Hypothalamus (tissue), 51 donors: ENCODE measurements around the gene IQSEC1.
A peak's percentile ranks its signal among the peaks of the same experiment; 100 is the strongest.

Source experiments
- DNase-seq, 51 donors: peaks; one replicate each; lab custom pipeline; 2025; lab: John Stamatoyannopoulos, UW

The IQSEC1 gene

DNA sequence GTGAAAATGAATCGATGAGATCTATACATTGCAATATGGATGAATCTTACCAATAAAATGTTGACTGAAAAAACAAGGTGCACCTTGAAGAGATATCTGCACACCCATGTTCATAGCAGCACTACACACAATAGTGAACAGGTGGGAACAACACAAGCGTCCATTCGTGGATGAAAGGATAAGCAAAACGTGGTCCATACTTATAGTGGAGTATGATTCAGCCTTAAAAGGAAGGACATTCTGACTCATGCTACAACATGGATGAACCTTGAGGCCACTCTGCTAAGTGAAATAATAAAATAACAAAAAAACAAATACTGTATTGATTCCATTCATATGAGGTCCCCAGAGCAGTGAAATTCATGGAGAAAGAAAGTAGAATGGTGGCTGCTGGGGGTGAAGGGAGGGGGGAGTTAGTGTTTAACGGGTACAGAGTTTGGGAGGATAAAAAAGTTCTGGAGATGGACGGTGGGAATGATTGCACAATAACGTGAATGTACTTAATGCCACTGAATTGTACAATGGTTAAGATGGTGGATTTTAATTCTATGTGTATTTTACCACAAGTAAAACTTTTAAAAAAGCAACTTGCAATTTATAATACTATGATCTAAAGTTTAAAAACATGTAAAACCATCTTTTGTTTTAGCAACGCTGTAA is 35.6 kb downstream of the IQSEC1 start:
- no peak for DNase-seq

DNA sequence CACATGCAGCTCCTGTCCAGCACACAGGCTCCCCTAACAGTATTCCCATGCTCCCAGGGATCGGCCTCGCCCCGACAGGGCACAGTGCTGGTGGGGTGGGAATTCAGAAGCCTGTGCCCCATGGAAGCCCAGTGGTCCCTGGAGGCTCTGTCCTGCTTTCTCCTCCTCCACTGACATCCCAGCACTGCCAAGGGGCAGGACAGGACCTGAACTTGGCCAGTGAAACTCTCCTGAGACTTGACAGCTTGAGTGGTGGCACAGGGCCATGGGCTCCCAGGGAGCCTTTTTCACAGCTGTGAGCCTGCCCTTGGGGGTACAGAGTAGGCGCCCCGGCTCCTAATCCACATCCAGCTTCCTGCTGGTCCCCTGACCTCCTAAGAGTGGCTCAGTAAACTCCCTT is 38.4 kb downstream of the IQSEC1 start:
- DNase-seq, result no peak

DNA sequence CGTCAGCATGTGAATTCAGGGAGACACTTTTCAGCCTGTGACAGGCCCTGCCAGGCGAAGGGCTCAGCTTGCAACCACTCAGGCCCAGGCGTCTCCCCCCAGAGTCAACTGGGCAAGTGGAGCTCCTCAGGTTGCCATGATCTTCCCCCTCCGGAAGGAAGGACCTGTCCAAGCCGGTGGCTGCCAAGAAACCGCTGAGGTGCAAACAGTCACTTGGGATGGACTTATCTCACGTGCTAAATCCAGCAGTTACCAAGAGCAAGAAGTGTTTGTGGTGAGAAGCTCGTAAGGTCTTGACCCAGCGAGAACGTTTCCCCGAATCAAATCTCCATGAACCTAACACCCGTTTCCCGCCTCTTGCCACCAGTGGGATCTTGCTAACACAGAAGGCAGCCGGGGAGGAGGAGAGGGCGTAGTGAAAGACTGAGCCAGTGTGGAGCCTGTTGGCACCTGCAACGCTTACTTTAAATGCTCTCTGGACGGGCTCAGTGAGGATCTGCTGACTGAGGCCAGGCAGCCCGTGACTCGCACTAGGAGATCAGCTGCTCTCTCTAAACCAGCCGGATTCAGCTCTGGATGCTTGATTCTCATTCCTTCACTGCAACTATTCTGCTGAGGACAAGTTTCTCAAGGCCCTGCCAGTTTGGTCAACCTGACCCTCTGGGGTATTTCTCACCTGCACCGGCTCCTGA is 39.0 kb downstream of the IQSEC1 start:
- DNase-seq, result peak in 1 of 51 donors; percentile 35

DNA sequence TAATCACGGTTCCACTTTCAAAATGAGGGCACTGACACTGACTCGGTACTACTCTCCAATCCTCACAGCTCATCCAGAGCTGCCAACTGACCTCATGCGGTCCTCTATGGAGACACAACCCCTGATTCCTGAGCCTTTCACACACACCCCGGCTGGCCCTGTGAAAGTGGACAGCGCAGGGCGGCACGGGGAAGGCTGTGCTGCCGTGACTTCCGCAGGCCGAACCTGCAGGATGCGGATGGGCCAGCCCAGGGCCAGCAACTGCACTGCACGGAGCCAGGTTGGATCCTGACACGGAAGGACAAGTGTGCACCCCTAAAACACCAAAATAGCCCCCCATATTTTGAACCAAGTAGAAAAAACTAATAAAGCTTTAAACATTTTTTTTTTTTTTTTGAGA is 41.0 kb downstream of the IQSEC1 start:
- DNase-seq, result no peak

DNA sequence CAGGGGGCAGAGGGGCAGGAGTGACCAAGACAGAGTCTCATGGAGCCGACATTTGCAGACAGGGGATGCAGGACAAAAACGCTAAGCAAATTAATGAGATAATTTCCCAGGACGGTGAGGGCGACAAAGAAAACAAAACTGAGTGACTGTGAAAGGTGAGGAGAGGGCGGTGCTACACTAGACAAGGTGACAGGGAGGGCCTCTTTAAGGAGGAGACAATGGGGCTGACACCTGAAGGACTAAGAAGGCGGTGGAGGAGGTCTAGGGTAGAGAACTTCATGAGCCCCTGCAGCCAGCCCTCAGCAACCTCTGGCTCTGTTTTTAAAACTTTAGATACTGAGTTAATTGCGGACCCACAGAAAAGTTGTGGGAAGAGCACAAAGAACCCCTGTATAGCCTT is 41.6 kb downstream of the IQSEC1 start:
- no peak for DNase-seq

DNA sequence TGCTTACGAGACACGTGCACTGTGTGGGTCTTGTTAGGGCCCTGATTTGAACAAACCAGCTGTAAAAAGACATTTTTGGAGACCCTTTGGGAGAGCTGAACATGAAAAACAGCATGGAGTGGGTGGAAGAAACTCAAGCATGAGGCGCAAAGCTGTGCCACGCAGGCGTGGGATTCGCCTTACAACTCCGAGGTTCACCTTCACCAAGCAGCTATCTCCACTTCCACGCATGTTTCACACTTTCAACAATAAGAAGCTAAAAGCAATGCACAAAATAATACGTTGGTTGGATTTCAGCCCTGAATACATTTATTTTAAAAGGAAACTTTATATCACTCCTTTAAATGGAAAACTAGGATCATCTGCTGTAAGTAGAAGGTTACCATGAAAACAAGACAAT is 42.5 kb downstream of the IQSEC1 start:
- DNase-seq, result peak in 1 of 51 donors; percentile 12

DNA sequence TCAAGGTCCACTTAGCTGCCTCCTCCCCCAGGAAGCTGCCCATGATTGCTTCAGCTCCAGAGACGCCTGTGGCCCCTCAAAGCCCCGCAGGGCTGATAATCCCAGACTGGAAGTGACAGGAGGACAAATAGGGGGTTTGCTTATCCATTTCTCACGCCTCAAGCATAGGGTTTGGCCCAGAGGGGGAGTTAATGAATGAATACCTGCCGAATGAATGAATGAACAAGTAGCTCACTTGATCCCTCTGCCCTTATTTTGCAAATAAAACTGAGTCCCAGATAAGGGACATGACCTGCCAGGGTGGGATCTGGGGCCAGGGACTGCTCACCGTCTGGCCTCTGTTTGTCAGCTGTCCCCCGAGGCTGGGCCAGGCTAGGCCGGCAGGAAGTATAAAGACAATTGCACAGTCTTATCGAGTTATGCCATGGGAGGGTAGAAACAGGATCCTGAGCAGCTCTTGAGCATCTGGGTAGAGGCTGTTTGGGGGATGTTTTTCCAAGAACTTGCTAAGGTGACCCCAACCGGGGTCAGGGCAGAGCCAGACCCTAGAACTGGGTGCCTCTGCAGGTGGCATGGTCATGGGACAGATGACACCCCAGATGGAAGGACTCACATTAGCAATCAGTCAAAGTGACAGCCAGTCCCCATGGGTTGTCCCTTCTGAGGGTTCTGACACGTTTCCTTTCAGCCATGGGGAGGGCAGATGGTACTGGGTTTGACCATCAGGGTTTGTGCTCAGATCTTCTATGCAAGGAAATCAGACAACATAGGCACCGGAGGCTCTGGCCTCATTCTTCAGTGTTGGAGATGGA is 45.0 kb downstream of the IQSEC1 start:
- DNase-seq, result no peak

DNA sequence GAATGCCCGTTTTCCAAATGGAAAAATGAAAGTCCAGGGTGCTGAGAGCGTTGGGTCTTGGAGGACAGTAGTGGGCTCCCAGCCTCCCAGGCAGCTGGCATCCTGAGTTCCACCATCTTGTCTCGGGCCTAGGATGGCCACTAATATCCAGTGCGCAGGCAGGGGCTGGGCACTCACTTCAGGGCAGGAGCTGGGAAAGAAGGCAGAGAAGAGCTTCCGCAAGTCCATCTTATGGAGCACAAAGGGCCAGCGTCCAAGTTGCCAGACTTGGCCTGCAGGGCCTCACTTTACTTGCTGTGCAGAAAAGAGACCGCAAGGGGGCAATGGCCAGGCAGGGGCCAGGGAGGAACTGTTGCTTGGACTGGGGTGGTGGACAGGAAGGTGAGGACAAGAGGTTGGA is 46.1 kb downstream of the IQSEC1 start:
- DNase-seq, result no peak

DNA sequence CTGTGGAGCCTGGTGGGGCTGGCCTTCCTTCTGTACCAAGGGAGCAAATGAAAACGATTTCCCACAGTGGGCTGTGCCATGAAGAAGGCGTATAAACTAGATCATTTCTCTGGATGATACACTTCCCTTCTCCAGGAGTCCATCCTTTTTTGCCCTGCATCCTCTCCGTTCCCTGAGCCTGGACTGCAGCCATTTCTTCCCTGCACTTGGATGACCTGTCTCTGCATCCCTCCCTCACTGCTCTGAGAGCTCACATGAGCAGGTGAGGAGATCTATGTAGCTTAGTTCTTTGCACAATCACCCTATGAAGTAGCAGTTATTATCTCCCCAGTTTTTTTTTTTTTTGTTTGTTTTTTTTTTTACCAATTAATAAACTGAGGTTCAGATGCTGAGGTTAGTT is 46.7 kb downstream of the IQSEC1 start:
- DNase-seq, result no peak

DNA sequence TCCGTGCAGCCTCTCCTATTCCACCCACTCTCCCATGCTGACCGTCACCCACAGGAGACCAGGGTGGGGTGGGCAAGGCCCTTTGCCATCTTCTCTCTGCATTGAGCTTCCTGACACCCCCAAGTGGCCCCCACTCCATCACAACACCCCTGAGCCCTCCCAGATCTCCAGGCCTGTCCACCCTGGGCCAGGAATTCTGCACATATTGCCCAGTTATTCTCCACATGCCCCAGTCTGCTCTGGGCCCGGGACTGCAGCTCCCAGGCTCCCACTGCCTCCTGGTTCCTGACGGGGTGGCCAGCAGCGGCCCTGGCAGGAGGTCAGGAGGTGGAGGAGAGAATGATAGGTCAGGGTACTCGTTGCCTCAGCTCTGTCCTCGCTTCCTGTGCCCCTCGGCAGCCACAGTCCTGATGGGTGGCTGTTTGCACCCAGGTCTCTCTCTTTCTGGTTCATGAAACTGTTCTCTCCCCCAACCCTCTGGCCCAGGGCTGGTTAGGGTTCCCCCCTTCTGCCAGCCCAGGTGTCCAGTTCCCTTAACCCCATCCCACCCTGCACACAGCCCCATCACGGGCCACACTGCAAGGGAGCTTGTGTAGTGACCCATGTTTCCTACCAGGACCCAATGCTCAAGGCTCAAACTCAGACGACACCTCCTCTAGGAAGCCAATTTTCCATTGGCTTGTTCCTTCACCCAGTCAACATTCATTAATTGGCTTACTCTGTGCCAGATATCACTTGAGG is 47.3 kb downstream of the IQSEC1 start:
- DNase-seq, result no peak

DNA sequence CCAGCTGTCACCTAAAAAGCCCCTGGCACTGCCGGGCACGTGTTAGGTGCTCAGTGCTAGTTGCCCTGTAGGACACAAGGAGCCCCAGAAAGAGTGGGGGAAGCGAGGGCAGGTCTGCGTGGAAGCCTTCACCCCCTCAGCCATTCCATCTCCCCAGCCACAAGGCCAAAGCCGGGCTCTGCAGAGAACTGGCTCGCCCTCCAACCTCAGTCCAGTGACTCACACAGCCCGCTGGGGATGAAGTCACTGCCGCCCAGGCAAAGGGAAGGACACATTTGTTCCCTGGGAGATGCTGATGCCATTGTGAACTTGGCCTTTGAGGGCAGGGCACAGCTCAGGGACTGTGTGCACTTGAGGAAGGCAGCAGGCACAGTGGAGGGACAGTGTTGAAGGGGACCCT is 48.1 kb downstream of the IQSEC1 start:
- peak in 23 of 51 donors; percentile 17 to 73 (median 47) for DNase-seq

DNA sequence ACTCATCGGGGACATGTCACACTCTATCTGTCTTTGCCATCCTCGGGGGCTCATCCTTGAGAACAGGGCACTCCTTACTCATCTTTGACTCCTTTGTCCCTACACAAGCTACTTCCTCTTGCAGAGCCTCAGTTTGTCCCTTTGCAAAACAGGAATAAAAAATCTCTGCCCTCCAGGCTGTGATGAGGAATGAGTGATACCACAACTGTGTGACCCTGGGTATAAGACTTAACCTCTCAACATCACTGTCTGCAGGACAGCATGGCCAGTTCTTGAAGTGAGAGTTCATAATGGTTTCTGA is 48.5 kb downstream of the IQSEC1 start:
- no peak for DNase-seq

DNA sequence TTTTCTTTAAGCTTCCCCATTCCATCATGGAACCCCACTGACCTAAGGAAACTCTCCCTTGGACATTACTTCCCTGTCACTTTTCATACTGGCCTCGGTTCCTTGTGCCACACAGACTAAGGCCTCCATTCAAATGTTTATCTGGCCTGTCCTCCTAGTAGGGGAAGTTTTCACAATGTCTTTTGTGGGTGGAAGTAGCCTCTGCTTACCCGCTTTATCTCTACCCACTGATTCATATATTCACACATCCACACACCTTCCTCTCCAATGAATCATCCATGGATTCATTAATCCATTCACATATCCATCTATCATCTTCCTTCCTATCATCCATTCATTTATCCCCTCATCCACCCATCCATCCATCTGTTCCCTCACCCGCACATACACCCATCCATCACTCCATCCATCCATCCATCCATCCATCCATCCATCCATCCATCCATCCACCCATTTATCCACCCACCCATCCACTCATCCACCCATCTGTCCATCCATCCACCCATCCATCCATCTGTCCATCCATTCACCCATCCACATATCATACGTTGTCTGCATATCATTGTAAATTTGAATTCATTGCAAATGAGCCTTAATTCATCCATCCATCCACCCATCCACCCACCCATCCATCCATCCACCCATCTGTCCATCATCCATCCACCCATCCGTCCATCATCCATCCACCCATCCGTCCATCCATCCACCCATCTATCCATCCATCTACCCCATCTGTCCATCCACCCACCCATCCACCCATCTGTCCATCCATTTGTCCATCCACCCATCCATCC is 49.1 kb downstream of the IQSEC1 start:
- no peak for DNase-seq

DNA sequence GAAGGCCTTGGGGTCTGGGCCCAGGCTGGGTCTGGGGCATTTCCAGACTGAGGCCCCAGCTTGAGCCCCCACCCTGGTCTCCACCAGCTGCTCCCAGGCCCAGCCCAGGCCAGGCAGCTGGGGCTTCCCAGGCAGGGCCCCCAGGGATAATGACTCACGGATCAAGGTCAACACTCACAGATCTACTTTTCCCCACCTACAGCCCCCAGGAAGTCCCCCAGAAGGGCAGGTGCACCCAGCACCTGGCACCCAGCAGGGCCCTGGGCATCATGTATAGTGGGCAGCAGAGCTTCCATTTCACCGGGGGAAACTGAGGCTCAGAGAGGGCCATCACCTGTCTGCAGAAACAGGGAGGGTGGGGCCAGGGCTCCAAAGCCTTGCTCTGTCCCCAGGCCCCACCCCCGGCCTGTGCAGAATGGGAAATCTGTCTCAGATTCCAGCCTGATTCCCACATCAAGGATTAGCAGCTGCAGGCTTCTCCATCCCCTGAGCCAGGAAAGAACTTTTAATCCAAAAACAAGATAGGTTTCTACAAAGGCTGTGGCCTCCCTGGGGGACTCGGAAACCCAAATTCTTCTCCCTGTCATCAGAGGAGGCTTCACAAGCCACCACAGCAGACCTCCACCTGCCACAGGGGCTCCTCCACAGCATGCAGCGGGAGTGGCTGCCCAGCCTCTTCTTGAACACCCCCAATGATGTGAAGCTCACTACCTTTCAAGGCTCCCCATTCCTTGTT is 49.8 kb downstream of the IQSEC1 start:
- no peak for DNase-seq

DNA sequence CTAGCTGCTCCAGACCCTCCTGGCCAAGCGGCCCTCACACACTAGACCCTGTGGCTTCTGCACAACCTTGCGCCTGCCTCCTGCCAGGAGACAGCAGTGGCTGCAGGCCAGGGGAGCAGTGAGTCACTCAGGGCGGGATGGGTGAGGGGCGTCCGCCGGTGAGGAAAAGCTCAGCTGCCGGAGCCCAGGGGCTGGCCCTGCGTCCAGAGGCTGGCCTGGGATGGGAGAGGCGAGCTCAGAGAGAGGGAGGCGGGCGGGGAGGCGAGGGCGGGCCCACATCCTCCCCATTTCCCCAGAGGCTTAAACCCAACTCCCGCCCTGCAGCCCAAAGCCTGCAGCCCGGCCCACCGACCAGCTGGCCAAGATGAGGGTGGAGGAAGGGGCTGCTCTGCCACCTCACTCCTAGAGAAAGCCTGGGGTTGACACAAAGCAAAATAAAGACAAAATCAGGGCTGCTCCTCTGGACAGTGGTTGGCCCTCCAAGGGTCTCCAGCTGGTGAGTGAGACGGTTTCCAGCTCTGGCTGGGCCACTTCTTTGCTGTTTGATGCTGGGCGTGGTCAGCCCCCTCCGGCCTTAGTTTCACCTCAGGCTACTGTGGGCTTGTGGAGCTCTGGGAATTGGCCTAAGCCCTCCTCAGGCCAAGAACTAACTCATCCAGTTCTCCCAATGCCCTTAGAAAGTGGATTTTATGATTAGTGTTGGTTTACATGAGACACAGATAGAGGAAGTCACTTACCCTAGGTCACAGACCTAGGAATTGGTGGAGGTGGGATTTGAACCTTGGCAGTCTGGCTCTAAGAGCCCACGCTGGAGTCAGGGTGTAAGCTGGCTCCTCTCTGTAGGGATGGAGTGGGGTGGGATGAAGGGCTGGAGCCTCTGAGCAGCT is 50.6 kb downstream of the IQSEC1 start:
- peak in 30 of 51 donors; percentile 23 to 88 (median 57) for DNase-seq

DNA sequence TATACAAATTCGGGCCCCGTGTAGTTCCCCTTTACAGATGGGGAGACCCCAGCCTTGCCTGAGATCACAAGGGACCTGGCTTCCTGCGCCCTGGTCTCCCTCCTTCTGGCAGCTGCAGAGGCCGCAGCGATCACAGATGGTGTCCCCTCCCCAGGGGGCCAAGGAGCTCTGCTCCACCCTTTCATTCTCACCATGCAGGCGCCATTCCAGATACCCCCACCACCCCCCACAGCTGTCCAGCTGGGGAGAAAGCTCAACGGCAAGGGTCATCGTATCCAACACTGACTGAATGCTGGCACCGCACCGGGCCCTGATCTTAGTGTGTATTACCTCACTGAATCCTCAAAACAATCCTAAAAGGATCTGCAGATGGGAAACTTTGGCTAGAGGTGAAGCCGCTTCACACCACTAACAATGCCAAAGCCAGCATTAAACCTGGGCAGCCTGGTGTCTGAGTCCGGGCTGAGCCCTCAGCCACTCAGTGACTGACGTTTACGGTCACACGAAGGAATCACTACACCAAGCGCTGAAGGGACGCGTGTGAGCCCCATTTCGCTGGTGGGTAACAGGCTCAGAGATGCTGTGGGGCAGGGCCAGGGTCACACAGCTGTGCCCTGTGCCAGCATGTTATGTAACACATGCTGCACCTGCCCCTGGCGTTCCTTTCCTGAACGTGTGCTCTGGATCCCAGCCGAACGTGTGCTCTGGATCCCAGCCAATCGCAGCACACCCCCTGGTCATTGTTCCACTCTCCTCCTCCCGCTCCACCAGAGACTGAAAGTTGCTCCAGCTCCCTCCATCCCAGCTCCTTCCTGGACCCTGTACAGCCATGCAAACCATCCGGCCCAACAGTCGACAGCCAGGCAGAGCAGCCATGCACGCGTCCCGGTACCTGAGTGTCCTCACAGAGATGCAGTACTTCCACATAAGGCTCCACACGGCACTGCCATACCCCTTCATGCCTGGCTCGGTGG is 51.8 kb downstream of the IQSEC1 start:
- no peak for DNase-seq

DNA sequence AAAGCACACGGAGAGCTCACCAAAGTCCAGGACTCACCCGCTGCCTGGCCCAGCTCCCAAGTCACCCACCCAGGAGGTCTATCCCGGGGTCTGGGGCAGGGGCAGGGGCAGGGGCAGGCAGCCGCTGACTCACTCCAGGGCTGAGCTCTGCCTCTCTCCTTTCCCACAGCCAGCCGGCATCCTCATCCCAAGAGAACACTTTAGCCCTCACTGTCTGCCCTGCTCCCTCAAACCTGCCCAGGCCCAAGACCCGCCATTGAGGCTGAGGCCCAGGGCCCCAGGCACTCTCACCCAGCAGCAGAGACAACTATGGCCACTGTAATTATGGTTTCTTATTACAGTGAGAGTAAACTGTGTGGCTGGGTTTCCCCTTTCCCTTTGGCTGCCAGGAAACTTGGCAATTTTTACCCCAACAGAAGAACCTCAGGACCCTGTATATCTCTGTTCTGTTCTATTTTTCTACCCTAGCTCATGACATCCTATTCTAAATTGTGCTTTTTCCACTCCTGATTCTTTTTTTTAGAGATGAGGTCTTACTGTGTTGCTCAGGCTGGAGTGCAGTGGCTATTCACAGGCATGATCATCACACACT is 53.0 kb downstream of the IQSEC1 start:
- no peak for DNase-seq
